HG02973 (cell line): Measurements from ENCODE around the gene DIP2C.
"Not testable (repeated sequence)": the region's sequence is repeated elsewhere in the genome, so short reads cannot be mapped to it uniquely, and the experiment has no call there.

Source experiments
- ATAC-seq: cut with Tn5 transposase; IDR thresholded peaks from one replicate; pipeline ENCODE4 v1.9.1; 2021; ENCODE audit warnings: moderate library complexity; ENCODE audit not compliant: unreplicated experiment

Gene DIP2C

GRCh38 chr10:474946-475345 lies 214.5 kb downstream of the DIP2C start:
- ATAC-seq = no peak

- no peak for ATAC-seq
These were observed 215.1 kb downstream of the DIP2C start for GRCh38 chr10:474406-474805.

GRCh38 chr10:472241-472910 lies 217.1 kb downstream of the DIP2C start:
- ATAC-seq = no peak

GRCh38 chr10:470339-471003 lies 219.0 kb downstream of the DIP2C start:
- ATAC-seq = no peak

- no peak for ATAC-seq
These were observed 219.5 kb downstream of the DIP2C start for GRCh38 chr10:469947-470338.

- no peak for ATAC-seq
These were observed 229.7 kb downstream of the DIP2C start for GRCh38 chr10:459743-460142.

- no peak for ATAC-seq
These were observed 231.0 kb downstream of the DIP2C start for GRCh38 chr10:458421-458851.

- ATAC-seq = no peak
These were observed 233.0 kb downstream of the DIP2C start for GRCh38 chr10:456486-456885.

- no peak for ATAC-seq
These were observed 234.6 kb downstream of the DIP2C start for GRCh38 chr10:454860-455259.

GRCh38 chr10:453647-454046 lies 235.8 kb downstream of the DIP2C start:
- no peak for ATAC-seq

- no peak for ATAC-seq
These were observed 236.7 kb downstream of the DIP2C start for GRCh38 chr10:452512-453426.

- ATAC-seq = no peak
These were observed 237.6 kb downstream of the DIP2C start for GRCh38 chr10:451856-452255.

GRCh38 chr10:451021-451471 lies 238.4 kb downstream of the DIP2C start:
- peak; percentile 99 for ATAC-seq

- ATAC-seq = no peak
These were observed 239.0 kb downstream of the DIP2C start for GRCh38 chr10:450463-450862.

GRCh38 chr10:449331-449730 lies 240.1 kb downstream of the DIP2C start:
- ATAC-seq = not testable (repeated sequence)

GRCh38 chr10:443459-443858 lies 246.0 kb downstream of the DIP2C start:
- no peak for ATAC-seq

- no peak for ATAC-seq
These were observed 247.3 kb downstream of the DIP2C start for GRCh38 chr10:442209-442608.

GRCh38 chr10:441659-442058 lies 247.8 kb downstream of the DIP2C start:
- ATAC-seq = no peak

GRCh38 chr10:440127-440526 lies 249.3 kb downstream of the DIP2C start:
- no peak for ATAC-seq

- no peak for ATAC-seq
These were observed 251.6 kb downstream of the DIP2C start for GRCh38 chr10:437698-438490.
